GM23338 (cell line): ENCODE data around the gene TMEM123. TPM values are rescaled to one million over a fixed set of nuclear protein-coding genes. Genes with fewer than 3 reads are reported as not detected.

Experiments
- ATAC-seq: fragments of 200-7000 bp; cut with Tn5 transposase; 3 replicates; pipeline ENCODE4 v1.9.1; 2020
- DNase-seq: peaks from one replicate; pipeline ENCODE4 v3.0.0-alpha.2; 2015; ENCODE audit warnings: low spot score
- H2AFZ ChIP-seq: fragments of 200-600 bp; sonication (generic); 2 replicates; pipeline ENCODE4 v1.8.0; 2016; ENCODE audit warnings: antibody characterized with exemption, mild to moderate bottlenecking, moderate library complexity
- H3F3A ChIP-seq: fragments of 200-600 bp; sonication (generic); replicated peaks from 2 replicates; pipeline ENCODE4 v1.8.0; 2017; ENCODE audit warnings: antibody characterized with exemption, mixed run types, low read depth
- H3K27ac ChIP-seq: fragments of 200-600 bp; sonication (generic); 2 replicates; pipeline ENCODE4 v1.6.1; 2016; ENCODE audit warnings: low read depth
- H3K27me3 ChIP-seq: fragments of 200-600 bp; sonication (generic); 2 replicates; pipeline ENCODE4 v1.8.0; 2016; ENCODE audit warnings: mild to moderate bottlenecking, mixed run types, moderate library complexity; ENCODE audit not compliant: insufficient read depth
- H3K36me3 ChIP-seq: fragments of 200-600 bp; sonication (generic); 2 replicates; pipeline ENCODE4 v1.8.0; 2016; ENCODE audit warnings: mild to moderate bottlenecking; ENCODE audit not compliant: insufficient read depth
- H3K4me1 ChIP-seq: fragments of 200-600 bp; sonication (generic); 2 replicates; pipeline ENCODE4 v1.8.0; 2016; ENCODE audit warnings: mild to moderate bottlenecking, moderate library complexity; ENCODE audit not compliant: insufficient read depth
- H3K4me2 ChIP-seq: fragments of 200-600 bp; sonication (generic); 2 replicates; pipeline ENCODE4 v1.7.1; 2017; ENCODE audit warnings: mixed run types
- H3K4me3 ChIP-seq: fragments of 200-600 bp; sonication (generic); 2 replicates; pipeline ENCODE4 v1.6.1; 2016; ENCODE audit warnings: mixed run types
- H3K79me2 ChIP-seq: fragments of 200-600 bp; sonication (generic); replicated peaks from 2 replicates; pipeline ENCODE4 v1.8.0; 2017; ENCODE audit warnings: mild to moderate bottlenecking; ENCODE audit not compliant: insufficient read depth
- H3K9me2 ChIP-seq: fragments of 200-600 bp; sonication (generic); 2 replicates; pipeline ENCODE4 v1.8.0; 2017; ENCODE audit not compliant: insufficient read depth
- H4K20me1 ChIP-seq: fragments of 200-600 bp; sonication (generic); replicated peaks from 2 replicates; pipeline ENCODE4 v1.8.0; 2017; ENCODE audit warnings: mild to moderate bottlenecking; ENCODE audit not compliant: insufficient read depth
- H3K27ac Mint-ChIP-seq: 2 replicates; pipeline ENCODE4 v1.8.0; 2020; ENCODE audit warnings: inconsistent platforms, mild to moderate bottlenecking, moderate library complexity, mixed read lengths
- H3K27me3 Mint-ChIP-seq: 3 replicates; pipeline ENCODE4 v1.8.0; 2022; ENCODE audit warnings: low read depth, mild to moderate bottlenecking, moderate library complexity, mixed read lengths, inconsistent platforms; ENCODE audit not compliant: insufficient read depth, poor library complexity
- H3K36me3 Mint-ChIP-seq: 3 replicates; pipeline ENCODE4 v1.8.0; 2021; ENCODE audit warnings: low read depth, mild to moderate bottlenecking, inconsistent platforms, moderate library complexity, mixed read lengths
- H3K4me1 Mint-ChIP-seq: 3 replicates; pipeline ENCODE4 v1.8.0; 2020; ENCODE audit warnings: mild to moderate bottlenecking, inconsistent platforms, mixed read lengths
- H3K4me3 Mint-ChIP-seq: 3 replicates; pipeline ENCODE4 v1.8.0; 2021; ENCODE audit warnings: moderate library complexity, mild to moderate bottlenecking, inconsistent platforms, mixed read lengths
- H3K9me3 Mint-ChIP-seq: 3 replicates; pipeline ENCODE4 v1.8.0; 2020; ENCODE audit warnings: moderate library complexity, mild to moderate bottlenecking, inconsistent platforms, mixed read lengths
- CREB1 ChIP-seq: fragments of 250-450 bp; sonication (Bioruptor Pico); IDR thresholded peaks from 2 replicates; pipeline ENCODE4 v1.5.0; 2020; ENCODE audit warnings: low read depth, mild to moderate bottlenecking, moderate library complexity
- CTCF ChIP-seq, 2 experiments: fragments of 200-600 bp in 1 of 2; sonication (generic) in 1 of 2; conservative IDR thresholded peaks; 2 replicates each; pipeline versions ENCODE4 v1.5.1 to v1.6.1; 2016 to 2017; ENCODE audit warnings: antibody characterized with exemption in 2 of 2, low read depth in 2 of 2, mild to moderate bottlenecking in 2 of 2, moderate library complexity in 1 of 2
- ETS1 ChIP-seq: IDR thresholded peaks from 2 replicates; pipeline ENCODE4 v1.6.1; 2016; ENCODE audit warnings: antibody characterized with exemption
- EZH2 ChIP-seq: fragments of 200-600 bp; sonication (generic); IDR thresholded peaks from one replicate; pipeline ENCODE4 v1.8.0; 2017; ENCODE audit warnings: antibody characterized with exemption, mild to moderate bottlenecking, low read depth; ENCODE audit not compliant: unreplicated experiment
- EZH2phosphoT487 ChIP-seq: fragments of 200-600 bp; sonication (generic); IDR thresholded peaks from one replicate; pipeline ENCODE4 v1.8.1; 2018; ENCODE audit warnings: antibody characterized with exemption; ENCODE audit not compliant: unreplicated experiment
- JUNB ChIP-seq: IDR thresholded peaks from one replicate; pipeline ENCODE4 v1.6.1; 2016; ENCODE audit warnings: antibody characterized with exemption; ENCODE audit not compliant: unreplicated experiment
- NANOG ChIP-seq: IDR thresholded peaks from 2 replicates; pipeline ENCODE4 v1.6.1; 2016; ENCODE audit warnings: antibody characterized with exemption, borderline replicate concordance
- POLR2AphosphoS5 ChIP-seq: IDR thresholded peaks from 2 replicates; pipeline ENCODE4 v1.6.1; 2016; ENCODE audit warnings: antibody characterized with exemption, low read depth
- REST ChIP-seq: IDR thresholded peaks from one replicate; pipeline ENCODE4 v1.6.1; 2018; ENCODE audit warnings: antibody characterized with exemption; ENCODE audit not compliant: unreplicated experiment
- STAT1 ChIP-seq: IDR thresholded peaks from one replicate; pipeline ENCODE4 v1.6.1; 2016; ENCODE audit warnings: antibody characterized with exemption; ENCODE audit not compliant: unreplicated experiment
- ZNF114 ChIP-seq: fragments of 250-450 bp; sonication (Bioruptor Pico); IDR thresholded peaks from 2 replicates; pipeline ENCODE4 v1.5.0; 2020; ENCODE audit warnings: mild to moderate bottlenecking, moderate library complexity
- ZNF331 ChIP-seq: fragments of 250-450 bp; sonication (Bioruptor Pico); IDR thresholded peaks from 2 replicates; pipeline ENCODE4 v1.5.0; 2020; ENCODE audit warnings: low read depth, mild to moderate bottlenecking, moderate library complexity
- ZNF462 ChIP-seq: fragments of 250-450 bp; sonication (Bioruptor Pico); IDR thresholded peaks from 2 replicates; pipeline ENCODE4 v1.5.0; 2020; ENCODE audit warnings: mild to moderate bottlenecking, moderate library complexity
- polyA plus RNA-seq: library from polyadenylated mRNA; unstranded; fragments of >200 nt; fragmentation: Nextera tagmentation; extraction: Ambion mirVana; gene quantifications from 2 replicates; pipeline ENCODE4 v1.2.1, GENCODE V29; 2016
- total RNA-seq: library from RNA; depleted of rRNA; stranded (reverse); fragments of >200 nt; shearing (Covaris generic); gene quantifications from 2 replicates; pipeline ENCODE4 v1.2.3, GENCODE V29; 2014

TMEM123 gene
- total and polyA plus RNA-seq, 2 experiments from 2014 or later: 44.1 to 61.0 TPM

GRCh38 chr11:102406099-102406498 is 46.5 kb downstream of the TMEM123 start:
- Histone ChIP-seq H4K20me1 (peaks cover 8% of the 10 kb centered on the region; the same call in 1 of the 2 replicates), H3K36me3 (no peaks in the 10 kb centered on the region), H3K27ac (no peak overlapping the region), H3F3A (no peaks in the 10 kb centered on the region), H3K27me3 (no peaks in the 10 kb centered on the region), H3K9me2 (no peaks in the 10 kb centered on the region), H2AFZ (no peak overlapping the region), H3K4me1 (0 out of 2 replicates have a peak, but pooled peaks cover 6% of the 10 kb centered on the region), H3K79me2 (peaks cover 23% of the 10 kb centered on the region), H3K4me3 (no peak overlapping the region), H3K4me2 (no peak overlapping the region)
- no peaks in the 10 kb centered on the region for H3K9me3 Mint-ChIP-seq
- H3K36me3 Mint-ChIP-seq: peaks cover 14% of the 10 kb centered on the region; the same call in 1 of the 3 replicates
- no peak for ATAC-seq
- DNase-seq: no peak
- TF ChIP-seq ETS1 (no peak), CTCF (conservative IDR thresholded peaks at IDR 0.05; ENCODE audit: low read depth in 2 of 2) (no peak), REST (no peak), EZH2phosphoT487 (no peak), ZNF114 (no peak), EZH2 (no peak), ZNF331 (CRISPR knock-in tag) (no peak), ZNF462 (CRISPR knock-in tag) (no peak), JUNB (no peak), NANOG (no peak), CREB1 (CRISPR knock-in tag) (no peak), STAT1 (no peak), POLR2AphosphoS5 (no peak)
- peaks cover 2% of the 10 kb centered on the region for H3K4me1 Mint-ChIP-seq
- H3K27ac Mint-ChIP-seq: no peak overlapping the region
- peaks cover 5% of the 10 kb centered on the region for H3K27me3 Mint-ChIP-seq
- H3K4me3 Mint-ChIP-seq: no peak overlapping the region
